Measurements from ENCODE around the gene CERT1.
"Not testable (repeated sequence)": the region's sequence is repeated elsewhere in the genome, so short reads cannot be mapped to it uniquely, and the experiment has no call there.

Gene CERT1

GRCh38 chr5:75511435-75512382, at the start of gene CERT1, which contains the start of gene POLK:
TSS of gene CERT1 (minus strand) at chr5:75511629. CDS start at chr5:75511207, 422 bp downstream.
TSS of gene POLK (plus strand) at chr5:75511891.
- in situ Hi-C loops (cut with HindIII; ENCODE audit: low sequenced_read_pairs) = no loop called here

DNA sequence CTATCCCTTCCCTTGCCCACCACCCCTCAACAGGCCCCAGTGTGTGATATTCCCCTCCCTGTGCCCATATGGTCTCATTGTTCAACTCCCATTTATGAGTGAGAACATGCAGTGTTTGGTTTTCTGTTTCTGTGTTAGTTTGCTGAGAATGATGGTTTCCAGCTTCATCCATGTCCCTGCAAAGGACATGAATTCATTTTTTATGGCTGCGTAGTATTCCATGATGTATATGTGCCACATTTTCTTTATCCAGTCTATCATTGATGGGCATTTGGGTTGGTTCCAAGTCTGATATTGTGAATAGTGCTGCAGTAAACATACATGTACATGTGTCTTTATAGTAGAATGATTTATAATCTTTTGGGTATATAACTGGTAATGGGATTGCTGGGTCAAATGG, 49.2 kb upstream of the CERT1 start:
- in situ Hi-C loops (cut with HindIII; ENCODE audit: low sequenced_read_pairs) = not testable (repeated sequence)

GRCh38 chr5:75558981-75559632, 47.7 kb upstream of the CERT1 start:
- in situ Hi-C loops (cut with HindIII; ENCODE audit: low sequenced_read_pairs) = no loop called here

GRCh38 chr5:75558221-75558620, 46.8 kb upstream of the CERT1 start:
- in situ Hi-C loops (cut with HindIII; ENCODE audit: low sequenced_read_pairs) = no loop called here

DNA sequence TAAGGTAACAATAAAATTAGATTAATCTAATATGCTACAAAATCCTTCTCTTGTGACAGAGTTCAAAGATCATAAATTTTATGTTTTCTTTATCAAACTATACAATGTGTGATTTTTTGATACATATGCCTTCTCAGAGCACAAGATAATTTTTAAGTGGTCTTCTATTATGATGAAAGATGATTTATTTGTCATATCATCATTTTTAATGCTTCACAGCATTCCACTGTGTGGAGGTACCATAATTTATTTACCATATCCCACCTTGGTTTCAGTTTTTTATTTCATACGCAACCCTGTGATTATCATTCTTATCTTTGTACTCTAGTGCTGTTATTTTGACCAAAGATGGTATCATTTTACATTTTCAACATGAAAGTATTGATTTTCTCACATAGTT, 41.9 kb upstream of the CERT1 start:
- in situ Hi-C loops (cut with HindIII; ENCODE audit: low sequenced_read_pairs) = no loop called here

GRCh38 chr5:75552764-75553163, 41.3 kb upstream of the CERT1 start:
- in situ Hi-C loops (cut with HindIII; ENCODE audit: low sequenced_read_pairs) = no loop called here

DNA sequence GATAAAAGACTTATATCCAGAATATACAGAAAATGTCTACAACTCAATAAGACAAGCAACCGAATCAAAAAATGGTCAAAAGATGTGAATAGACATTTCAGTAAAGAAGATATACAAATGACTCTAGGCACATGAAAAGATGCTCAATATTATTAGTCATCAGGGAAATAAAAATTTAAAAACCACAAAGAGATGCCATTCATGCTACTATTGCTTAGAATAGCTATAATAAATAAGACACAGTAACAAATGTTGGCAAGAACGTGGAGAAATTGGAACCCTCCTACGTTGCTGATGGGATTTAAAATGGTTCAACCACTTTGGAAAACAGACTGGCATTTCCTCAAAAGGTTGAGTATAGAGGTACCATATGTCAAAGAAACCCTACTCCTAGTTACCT, 40.0 kb upstream of the CERT1 start:
- in situ Hi-C loops (cut with HindIII; ENCODE audit: low sequenced_read_pairs) = no loop called here

GRCh38 chr5:75550597-75550996, 39.2 kb upstream of the CERT1 start:
- in situ Hi-C loops (cut with HindIII; ENCODE audit: low sequenced_read_pairs) = no loop called here

DNA sequence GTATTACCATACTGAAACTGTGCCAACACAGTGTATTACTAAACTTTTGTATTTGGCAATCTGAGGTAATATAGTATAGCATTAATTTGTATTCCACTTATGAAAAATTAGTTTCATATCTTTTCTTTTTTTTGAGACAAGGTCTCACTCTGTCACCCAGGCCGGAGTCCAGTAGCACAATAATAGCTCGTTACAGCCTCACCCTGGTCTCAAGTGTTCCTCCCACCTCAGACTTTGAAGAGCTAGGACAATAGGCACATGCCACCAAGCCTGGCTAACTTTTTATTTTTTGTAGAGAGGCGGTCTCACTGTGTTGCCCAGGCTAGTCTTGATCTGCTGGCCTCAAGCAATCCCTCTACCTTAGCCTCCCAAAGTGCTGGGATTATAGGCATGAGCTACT, 36.4 kb upstream of the CERT1 start:
- in situ Hi-C loops (cut with HindIII; ENCODE audit: low sequenced_read_pairs) = no loop called here

- in situ Hi-C loops (cut with HindIII; ENCODE audit: low sequenced_read_pairs) = no loop called here
These were observed 35.4 kb upstream of the CERT1 start for GRCh38 chr5:75546830-75547229.

GRCh38 chr5:75545131-75545530, 33.7 kb upstream of the CERT1 start:
- in situ Hi-C loops (cut with HindIII; ENCODE audit: low sequenced_read_pairs) = no loop called here

- in situ Hi-C loops (cut with HindIII; ENCODE audit: low sequenced_read_pairs) = no loop called here
These were observed 26.8 kb upstream of the CERT1 start for GRCh38 chr5:75538211-75538610.

DNA sequence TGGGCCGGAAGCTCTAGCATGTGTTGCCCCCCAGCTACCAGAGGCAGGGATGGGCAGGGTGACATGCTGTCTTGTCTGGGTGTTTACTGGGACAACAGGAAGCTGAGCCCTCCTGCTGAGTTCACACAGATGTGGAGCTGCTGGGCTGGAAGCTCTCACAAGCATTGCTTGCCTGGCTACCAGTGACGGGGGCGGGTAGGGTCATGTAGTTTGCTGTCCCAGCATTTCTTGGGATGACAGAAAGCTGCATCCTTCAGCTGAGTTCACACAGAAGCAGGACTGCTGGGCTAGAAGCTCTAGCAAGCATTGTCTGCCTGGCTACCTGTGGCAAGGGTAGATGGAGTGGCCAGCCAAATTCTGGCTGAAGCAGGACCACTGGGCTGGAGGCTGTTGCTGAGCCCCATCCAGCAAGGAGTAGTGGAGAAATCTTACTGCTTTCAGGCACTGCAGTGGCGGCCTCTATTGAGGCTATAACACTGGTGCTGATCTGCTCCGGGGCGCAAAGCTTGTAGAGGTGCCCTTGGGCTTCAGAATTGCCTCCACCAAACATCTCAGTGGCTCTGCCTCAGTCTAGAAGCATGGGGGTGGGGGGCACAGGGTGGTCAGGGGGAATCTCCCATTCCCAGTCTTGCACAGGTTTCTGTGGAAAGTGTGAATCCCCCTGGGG, 25.4 kb upstream of the CERT1 start:
- in situ Hi-C loops (cut with HindIII; ENCODE audit: low sequenced_read_pairs) = no loop called here

DNA sequence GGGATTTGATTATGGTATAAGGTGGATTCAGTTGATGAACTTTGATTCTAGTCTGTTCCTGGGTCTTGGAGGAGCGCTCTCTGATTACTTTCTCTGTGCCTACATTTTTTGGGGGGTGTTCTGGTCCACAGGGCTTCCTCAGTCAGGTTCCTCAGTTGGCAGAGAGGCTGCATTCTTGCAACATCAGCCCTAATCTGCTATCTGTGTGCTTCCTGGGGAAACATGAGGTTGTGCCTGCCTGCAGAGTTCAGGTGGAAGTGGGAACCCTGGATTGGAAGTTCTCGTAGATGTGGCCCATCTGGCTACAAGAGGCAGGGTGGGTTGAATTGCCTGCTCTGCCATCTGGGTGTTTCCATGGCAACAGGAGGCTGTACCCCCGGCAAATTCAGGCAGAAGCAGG, 24.7 kb upstream of the CERT1 start:
- in situ Hi-C loops (cut with HindIII; ENCODE audit: low sequenced_read_pairs) = no loop called here

DNA sequence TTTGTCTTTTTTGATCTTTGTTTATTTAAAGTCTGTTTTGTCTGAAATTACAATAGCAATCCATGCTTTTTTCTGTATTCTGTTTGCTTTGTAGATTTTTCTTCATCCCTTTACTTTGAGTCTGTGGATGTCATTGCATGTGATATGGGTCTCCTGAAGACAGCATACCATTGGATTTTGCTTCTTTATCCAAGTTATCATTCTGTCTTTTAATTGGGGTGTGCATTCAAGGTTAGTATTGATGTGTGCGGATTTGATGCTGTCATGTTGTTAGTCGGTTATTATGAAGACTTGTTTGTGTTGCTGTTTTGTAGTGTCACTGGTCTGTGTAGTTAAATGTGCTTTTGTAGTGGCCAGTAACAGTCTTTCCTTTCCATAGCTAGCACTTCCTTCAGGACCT, 23.3 kb upstream of the CERT1 start:
- in situ Hi-C loops (cut with HindIII; ENCODE audit: low sequenced_read_pairs) = no loop called here

GRCh38 chr5:75533716-75534115, 22.3 kb upstream of the CERT1 start:
- in situ Hi-C loops (cut with HindIII; ENCODE audit: low sequenced_read_pairs) = not testable (repeated sequence)

DNA sequence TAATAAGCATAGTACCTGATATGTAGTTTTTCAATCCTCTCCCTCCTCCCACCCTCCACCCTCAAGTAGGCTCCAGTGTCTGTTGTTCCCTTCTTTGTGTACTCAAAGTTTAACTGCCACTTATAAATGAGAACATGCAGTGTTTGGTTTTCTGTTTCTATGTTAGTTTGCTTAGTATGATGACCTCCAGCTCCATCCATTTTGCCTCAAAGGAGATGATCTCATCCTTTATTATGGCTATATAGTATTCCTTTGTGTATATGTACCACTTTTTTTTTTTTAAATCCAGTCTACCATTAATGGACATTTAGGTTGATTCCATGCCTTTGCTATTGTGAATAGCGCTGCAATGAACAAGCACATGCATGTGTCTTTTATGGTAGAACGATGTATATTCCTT, 20.8 kb upstream of the CERT1 start:
- in situ Hi-C loops (cut with HindIII; ENCODE audit: low sequenced_read_pairs) = no loop called here

GRCh38 chr5:75529185-75529584, 17.8 kb upstream of the CERT1 start:
- in situ Hi-C loops (cut with HindIII; ENCODE audit: low sequenced_read_pairs) = no loop called here

- in situ Hi-C loops (cut with HindIII; ENCODE audit: low sequenced_read_pairs) = no loop called here
These were observed 14.6 kb upstream of the CERT1 start for GRCh38 chr5:75526070-75526469.

DNA sequence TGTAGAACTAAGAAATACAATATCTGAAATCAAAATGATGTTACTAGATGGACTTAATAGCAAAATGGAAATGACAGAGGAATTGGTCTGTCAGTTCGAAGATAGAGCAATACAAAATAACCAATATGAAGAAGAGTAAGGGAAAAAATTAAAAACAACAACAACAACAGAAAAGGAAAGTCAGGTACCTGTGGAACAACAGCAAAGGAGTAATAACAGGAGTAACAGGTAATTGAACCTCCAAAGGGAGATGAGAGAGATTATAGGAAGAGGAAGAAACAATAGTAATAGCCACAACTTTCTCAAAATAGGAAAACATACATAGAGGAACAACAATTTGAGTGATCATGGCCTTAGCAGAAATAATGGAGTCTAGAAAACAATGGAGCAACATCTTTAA, 13.9 kb upstream of the CERT1 start:
- in situ Hi-C loops (cut with HindIII; ENCODE audit: low sequenced_read_pairs) = no loop called here

DNA sequence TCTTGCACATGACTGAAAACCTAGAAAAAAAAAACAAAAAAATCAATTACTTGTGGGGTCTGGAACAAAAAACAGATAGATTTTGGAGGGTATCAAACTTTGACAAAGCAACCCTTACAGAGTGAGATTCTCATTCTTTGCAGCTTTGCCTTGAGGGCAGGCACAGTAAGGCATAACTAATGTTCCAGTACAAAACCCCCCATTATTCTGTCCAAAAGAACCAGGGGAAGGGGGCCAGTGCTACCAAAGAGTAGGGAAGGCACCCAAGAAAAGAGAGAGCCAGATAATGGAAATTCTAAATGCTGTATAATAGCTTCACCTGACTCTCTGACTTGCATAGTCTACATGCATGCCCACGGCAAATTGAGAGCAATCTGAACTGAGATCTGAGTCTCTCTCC, 13.2 kb upstream of the CERT1 start:
- in situ Hi-C loops (cut with HindIII; ENCODE audit: low sequenced_read_pairs) = no loop called here

GRCh38 chr5:75524071-75524470, 12.6 kb upstream of the CERT1 start:
- in situ Hi-C loops (cut with HindIII; ENCODE audit: low sequenced_read_pairs) = no loop called here

Measured in endothelial cell of hepatic sinusoid (primary cell).